Activated CD8-positive, alpha-beta memory T cell treated with anti-CD3 and anti-CD28 coated beads for 1 hour (primary cell): ENCODE data around the gene SSMEM1.
A peak's percentile ranks its signal among the peaks of the same experiment; 100 is the strongest.
"Not testable (repeated sequence)": the region's sequence is repeated elsewhere in the genome, so short reads cannot be mapped to it uniquely, and the experiment has no call there.

Experiments used
- DNase-seq, 2 donors: peaks; one replicate each; pipeline ENCODE4 v3.0.0-alpha.2; 2020; ENCODE audit warnings: low read depth in 1 of 2; ENCODE audit errors: extremely low read depth in 1 of 2

The SSMEM1 gene

DNA sequence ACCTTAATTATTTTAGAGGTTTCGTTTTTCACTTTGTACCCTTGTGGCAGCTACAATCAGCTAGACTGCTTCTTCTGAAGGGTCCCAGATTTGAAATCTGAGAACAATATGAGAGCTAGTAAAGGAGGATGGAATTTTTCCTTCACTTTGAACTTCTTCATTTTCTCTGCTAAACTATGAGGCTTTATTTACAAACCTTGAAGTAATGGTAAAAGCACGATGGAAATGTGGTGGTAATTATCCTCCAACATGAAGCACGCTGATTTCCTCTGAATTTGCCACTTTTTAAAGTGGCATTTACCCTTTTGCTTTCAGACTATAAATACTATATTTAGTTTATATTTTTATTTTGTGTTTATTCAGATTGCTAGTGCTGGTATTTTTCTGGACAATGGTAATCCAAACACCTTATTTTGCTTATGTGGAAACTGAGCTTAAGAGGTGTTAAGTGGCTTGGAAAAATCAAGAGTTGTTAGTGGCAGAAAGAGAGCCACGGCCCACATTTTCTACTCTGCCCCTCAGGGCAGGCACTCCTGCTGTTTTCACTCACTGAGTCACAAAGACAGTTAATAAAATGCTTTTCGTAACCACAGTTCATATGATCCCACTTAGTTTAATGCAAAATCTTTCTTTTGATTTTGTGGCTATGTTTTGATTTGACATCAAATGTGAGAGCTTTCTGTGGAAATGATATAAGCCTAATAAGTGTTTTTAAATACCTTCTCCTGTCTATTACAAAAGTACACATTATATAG, 2.7 kb downstream of the SSMEM1 start:
- no peak for DNase-seq

DNA sequence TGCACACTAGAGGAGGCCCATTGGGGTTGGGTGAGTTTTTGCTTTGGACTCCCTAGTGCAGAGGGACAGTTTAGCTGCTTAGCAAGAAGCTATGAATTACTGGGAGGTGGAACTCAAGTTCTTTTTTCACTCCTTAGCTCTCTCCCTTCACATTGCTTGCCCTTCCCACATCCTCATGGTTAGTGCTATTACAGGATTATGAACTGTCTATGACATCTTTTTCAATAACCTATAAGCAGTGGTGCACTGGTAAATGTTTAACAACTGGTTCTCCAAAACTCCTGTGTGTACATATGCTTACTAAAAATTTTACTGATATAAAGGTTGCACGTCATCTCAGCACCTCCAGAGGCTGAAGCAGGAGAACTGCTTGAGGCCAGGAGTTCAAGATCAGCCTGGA, 6.2 kb downstream of the SSMEM1 start:
- no peak for DNase-seq

DNA sequence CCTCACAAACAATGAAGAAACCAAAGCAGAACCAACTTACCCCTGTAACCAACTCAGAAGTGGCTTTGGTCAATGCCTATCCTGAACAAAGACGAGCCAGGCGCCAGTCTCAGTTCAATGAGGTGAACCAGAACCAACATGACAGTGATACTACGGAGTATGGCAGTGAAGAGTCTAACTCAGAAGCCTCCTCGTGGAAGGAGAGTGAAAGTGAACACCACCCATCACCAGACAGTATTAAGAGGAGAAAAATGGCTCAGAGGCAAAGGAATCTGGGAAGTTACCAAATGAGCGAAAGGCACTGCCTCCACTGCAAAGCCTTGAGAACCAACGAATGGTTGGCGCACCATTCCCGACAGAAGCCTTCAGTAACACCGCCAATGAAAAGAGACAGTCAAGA, 8.4 kb downstream of the SSMEM1 start:
- no peak for DNase-seq

DNA sequence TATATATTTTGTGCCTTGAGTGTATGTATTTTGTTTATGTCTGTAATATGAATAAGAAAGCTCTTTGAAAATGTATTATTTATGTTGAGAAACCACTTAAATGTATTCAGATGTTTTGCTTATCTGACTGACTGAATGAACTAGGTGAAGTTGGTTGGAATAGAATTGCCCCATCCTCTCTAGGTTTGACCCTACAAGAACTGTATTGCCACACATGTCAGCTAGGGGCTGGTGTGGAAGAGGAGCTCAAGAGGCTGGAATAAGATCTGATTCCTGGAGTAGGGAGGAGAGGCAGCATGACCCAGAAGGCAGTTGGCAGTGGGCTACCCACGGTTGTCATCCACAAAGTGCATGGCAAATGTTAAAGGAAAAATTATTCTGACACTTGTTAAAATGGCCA, 9.1 kb downstream of the SSMEM1 start:
- no peak for DNase-seq

DNA sequence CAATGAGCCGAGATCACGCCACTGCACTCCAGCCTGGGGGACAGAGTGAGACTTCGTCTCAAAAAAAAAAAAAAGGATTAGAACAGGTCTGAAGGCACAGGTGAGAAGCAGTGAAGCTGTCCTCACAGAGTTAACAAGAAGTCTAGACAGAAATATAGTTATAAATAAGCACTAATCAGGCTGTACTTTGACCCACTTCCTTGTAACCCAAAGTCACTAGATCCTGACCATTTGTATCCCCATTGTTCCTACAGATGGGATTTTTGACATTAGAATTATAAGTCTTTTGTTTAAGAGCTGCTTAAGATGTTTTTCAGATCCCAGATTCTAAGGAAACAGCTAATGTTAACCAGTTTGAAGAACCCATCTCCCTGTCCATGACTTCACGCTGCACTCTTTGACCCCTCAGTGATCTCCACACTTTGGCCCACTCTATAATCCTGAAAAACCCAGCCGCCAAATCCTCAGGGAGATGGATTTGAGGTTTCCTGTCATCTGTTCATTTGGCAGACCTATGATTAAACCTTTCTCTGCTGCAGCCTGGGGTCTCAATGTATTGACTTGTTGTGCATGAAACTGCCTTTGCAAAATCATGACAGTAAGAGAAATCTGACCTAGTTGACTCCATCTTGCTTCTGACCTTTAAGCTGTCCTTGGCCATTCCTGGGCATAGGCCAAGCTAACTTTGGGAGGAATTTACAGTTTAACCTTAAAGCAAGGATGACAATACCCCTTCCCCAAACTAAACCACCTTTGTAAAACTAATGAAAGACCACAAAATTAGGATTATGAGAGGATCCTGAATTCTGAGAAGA, 11.4 kb downstream of the SSMEM1 start:
- no peak for DNase-seq

DNA sequence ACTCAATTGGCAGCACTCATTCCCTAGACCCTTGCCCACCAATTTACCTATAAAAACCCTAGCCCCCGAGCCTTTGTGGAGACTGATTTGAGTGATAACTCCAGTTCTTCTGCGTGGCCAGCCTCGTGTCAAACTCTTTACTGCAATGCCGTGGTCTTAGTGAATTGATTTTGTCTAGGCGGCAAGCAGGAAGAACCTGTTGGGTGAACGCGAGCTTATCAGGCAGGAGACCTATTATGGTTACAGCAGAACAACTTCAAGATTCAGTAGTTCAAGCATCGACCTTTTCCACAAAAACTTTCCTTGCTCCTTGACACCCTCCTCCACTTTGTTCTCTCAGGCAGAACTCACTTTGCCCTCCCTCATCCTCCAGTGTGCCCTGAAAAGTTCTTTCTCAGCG, 12.2 kb downstream of the SSMEM1 start:
- no peak for DNase-seq

DNA sequence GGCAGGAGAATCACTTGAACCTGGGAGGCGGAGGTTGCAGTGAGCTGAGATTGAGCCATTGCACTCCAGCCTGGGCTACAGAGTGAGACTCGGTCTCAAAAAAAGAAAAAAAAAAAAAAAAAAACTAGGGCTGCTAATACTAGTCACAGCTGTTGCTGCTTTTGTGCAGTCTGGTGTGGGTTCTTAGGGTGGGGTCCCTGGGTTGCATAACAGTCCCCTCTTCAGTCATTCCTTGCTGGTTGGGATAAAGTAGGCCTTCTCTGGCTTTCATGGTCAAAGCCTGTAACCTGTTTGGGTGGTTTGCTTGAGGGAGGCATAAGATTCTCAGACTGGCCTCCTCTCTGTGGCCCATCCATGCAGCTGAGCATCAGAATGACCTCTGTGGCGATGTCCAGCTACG, 14.1 kb downstream of the SSMEM1 start:
- DNase-seq = no peak

DNA sequence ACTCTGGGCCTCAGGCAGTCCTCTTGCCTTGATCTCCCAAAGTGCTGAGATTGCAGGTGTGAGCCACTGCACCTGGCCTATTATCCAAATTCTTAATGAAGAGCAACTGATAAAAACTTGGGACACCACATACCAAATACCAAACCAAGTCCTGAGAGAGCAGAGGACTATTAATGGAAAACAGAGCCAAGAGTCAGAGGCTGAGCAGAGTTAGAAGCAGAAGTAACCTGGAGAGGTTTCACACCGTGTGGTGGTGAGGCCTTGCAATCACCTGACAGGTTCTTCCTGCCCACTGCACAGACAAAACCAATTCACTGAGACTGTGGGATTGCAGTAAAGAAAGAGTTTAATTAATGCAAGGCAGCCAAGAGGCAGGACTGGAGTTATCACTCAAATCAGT, 16.0 kb downstream of the SSMEM1 start:
- no peak for DNase-seq

DNA sequence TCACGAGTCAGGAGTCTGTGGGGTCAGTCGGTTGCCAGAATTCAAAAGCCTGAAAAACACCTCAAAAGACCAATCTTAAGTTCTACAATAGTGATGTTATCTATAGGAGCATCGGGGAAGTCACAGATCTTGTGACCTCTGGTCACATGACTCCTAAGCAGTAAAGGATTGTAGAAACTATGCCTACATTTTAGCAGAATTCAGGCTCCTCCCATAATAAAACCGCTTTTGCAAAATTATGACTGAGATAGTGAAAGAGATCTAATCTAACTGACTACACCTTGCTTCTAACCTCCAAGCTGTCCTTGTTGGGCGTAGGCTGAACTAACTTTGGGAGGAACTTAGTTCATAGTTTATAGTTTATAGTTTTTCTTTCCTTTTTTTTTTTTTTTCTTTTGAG, 16.6 kb downstream of the SSMEM1 start:
- no peak for DNase-seq

DNA sequence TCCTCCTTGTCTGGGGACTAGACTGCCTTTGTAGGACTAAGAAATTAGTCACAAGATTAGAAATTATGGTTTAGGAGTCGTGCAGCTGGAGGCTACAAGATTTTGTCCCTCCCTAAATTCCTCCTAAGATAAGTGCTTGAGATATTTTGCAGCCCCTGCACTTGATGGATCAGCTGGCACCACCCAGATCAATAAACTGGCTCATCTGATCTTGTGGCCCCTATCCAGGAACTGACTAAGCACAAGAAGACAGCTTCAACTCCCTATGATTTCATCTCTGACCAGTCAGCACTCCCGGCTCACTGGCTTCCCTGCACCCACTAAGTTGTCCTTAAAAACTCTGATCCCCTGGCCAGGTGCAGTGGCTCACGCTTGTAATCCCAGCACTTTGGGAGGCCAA, 17.3 kb downstream of the SSMEM1 start:
- DNase-seq = not testable (repeated sequence)

DNA sequence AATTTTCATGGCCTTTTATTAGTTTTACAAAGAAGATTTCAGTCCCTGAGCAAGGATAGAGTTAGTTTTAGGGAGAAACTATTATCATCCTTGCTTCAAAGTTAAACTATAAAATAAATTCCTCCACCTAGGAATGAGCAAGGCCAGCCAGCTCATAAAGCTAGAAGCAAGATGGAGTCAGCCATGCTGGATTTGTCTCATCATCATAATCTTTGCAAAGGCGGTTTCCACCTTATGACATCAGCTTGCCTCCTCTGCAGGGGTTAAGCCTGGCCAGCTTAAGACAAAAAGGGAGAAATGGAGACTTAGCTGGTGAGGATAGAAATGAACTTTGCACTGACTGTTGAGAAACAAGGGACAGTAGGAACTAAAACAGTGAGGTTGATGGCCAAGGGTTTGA, 18.7 kb downstream of the SSMEM1 start:
- no peak for DNase-seq

DNA sequence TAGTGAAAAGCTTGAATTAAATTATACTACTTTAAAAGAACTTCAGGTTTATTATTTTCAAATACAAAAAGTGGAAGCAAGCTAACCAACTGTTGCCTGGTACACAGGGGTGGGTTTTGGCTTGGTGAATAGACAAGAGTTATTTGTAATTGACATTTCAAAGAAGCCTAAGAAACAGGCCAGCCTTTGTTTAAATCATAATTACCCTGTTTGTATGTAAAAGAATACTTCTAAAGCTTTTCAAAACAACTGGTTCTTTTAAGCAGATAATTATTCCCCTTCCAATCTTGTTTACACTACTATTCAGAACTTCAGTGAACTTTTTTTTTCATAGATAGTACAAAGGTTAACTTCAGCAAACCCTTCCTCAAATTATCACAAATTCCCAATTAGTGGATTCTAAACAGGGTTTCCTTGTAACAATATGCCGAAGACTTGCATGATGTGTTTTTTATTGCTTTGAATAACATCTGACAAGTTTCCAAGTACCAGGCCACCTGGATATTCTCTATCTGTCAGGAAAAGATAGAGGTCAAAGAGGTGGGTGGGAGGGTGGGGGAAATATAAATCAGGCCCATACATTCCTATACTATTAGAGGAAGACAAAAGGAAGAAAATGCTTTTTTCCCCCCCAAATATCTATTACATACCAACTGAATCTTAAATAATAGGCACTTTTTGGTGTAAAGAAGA, 20.4 kb downstream of the SSMEM1 start:
- no peak for DNase-seq

DNA sequence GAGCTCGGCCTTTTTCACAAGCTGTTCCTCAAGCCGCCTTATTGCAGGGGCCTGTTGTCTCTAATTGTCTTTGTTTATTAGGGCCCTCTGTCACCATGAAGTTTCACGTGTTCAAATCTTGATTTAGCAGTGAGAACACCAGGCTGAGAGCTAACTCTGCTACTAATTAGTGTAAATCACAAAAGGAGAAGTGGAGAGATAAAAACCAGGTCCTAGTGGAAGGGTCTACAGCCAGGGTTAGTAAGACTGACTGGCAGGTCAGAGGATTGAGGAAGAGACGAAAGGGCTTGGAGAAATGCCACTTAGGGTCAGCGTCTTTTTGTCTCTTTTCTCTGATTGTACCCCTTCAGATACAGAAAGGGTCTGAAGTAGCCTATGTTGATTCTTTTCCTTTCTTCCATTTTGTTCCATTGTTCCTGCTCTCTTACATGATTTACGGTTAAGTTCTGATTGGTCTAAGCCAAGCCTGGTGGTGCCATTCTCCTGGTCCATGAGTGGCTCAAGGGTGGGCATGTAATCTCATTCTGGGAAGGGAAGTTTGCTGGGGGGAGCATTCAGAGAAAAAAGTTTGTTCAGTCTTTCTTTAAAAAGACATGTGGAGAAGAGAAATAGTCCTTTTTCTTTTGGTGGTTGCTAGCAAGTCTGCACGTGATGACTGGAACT, 21.3 kb downstream of the SSMEM1 start:
- DNase-seq = no peak

DNA sequence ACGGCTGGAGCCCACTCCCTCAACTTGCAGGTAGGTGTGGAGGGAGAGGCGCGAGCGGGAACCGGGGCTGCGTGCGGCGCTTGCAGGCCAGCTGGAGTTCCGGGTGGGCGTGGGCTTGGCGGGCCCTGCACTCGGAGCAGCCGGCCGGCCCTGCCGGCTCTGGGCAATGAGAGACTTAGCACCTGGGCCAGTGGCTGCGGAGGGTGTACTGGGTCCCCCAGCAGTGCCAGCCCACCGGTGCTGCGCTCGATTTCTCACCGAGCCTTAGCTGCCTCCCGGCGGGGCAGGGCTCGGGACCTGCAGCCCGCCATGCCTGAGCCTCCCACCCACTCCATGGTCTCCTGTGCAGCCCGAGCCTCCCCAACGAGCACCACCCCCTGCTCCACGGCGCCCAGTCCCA, 22.3 kb downstream of the SSMEM1 start:
- not testable (repeated sequence) for DNase-seq

DNA sequence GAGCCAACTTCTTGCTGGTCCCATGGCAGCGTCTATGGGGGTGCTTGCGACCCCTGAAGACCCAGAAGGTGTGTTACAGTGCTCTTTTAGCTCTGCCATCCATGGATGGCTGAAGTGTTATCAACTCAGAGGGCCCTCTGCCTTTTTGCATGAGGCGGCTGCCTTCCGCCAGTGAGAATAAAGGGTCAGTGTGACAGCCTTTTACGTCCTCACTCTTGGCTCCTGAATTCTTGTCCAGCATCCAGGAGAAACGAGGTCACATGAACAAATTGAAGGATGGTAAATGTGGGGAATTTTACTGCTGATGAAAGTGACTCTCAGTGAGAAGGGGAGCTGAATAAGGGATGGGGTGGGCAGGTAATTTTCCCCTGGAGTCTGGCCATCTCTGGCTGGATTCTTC, 24.1 kb downstream of the SSMEM1 start:
- DNase-seq = no peak

DNA sequence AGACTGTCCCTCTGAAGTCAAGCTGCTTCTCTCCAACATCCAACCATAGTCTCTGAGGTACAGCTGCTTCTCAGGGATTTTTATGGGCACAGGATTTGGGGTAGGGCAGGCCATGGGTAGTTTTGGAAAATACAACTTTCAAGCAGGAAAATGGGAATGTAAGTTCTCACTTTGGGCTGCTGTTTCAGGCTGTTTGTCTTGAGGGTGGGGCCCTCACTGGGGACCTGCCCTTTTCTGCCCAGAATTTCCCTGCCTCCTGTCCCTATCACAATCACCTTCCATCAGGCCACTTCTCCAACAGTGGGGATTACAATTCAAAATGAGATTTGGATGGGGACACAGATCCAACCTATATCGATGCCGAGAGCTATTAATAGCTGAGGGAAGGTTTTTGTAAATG, 24.5 kb downstream of the SSMEM1 start:
- no peak for DNase-seq

DNA sequence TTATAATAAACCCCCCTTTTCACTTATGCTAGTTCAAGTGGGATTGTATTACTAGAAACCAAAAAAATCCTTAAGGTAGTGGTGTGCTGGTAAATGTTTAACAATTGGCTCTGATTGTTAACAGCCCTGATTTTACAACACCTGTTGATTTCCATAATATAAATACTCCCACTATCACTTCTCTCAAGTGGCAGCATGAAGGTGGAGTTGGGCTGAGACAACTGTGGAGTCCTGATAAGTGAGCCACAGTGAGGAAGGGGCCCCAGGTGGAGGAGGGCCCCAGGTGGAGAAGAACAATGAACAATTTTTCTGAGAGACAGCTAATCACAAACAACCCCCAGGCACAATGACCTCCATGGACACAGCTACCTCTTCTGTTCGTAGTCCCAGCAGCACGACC, 26.4 kb downstream of the SSMEM1 start:
- no peak for DNase-seq

DNA sequence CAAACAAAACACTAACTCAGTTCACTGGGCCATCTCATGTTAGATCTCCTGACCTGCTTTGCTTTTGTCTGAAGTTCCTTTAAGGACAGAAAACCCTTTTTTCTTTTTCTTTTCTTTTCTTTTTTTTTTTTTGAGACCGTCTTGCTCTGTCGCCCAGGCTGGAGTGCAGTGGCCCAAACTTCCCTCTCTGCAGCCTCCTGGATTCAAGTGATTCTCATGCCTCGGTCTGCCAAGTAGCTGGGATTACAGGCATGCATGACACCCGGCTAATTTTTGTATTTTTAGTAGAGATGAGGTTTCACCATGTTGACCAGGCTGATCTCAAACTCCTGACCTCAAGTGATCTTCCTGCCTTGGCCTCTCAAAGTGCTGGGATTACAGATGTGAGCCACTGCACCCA, 28.7 kb downstream of the SSMEM1 start:
- DNase-seq = not testable (repeated sequence)

DNA sequence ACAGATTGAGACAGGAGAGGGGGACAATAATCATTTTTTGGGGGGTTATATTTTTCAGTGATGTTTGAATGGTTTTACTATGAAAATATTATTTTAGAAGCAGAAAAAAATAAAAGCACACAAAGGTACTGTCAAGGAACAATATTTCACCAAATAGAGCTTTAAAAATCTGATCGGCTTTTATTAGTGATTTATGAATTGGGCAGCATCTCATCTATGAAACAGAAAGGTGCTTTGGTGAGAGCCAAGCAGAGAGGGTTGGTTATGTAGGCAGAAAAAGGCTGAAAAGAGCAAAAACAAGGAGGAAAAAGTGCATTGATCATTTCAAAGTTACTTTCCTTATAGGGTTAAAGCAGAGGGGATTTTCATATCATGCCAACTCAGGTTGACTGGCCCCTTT, 32.6 kb downstream of the SSMEM1 start:
- no peak for DNase-seq

DNA sequence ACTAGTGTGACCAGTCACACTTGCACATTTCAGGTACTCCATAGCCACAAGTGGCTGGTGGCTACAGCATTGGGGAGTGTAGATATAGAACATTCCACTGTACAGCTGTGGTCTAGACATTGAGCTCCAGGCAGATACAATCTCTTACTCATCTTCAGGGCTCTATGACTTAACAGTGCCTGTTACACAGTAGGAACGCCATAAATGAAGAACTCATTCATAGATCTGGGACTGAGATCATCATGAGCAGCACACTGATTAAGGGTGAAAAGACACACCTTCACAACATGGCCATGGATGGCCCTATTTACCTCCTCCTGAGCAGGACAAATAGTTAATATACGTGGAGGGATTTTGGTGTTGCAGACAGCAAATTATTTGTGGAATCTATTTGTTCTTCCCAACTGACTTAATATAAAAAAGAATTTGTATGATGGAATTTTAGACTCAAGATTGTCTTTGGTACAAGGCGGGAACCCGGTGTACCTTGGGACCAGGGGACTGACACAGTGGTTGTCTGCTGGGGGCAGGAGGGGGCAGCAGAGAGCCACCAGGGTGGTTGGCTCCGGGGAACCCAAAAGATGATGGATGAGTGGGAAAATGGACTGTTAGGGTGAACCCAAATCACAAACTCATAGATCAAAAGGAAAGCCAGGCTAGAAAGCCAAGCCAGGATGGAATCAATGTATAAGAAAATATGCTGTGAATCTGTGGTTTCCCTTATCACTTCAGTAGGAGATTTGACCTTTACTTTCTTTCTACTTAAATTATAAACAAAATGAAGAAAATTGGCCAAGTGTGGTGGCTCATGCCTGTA, 34.7 kb downstream of the SSMEM1 start:
- DNase-seq = peak; percentile 24 to 29
